CD4-positive, alpha-beta T cell treated with Interleukin-6 for 4 hours (primary cell): Measurements from ENCODE around the gene MAP4.
"Not testable (repeated sequence)": the region's sequence is repeated elsewhere in the genome, so short reads cannot be mapped to it uniquely, and the experiment has no call there.

Experiments used
- DNase-seq: peaks from one replicate; pipeline ENCODE4 v3.0.0-alpha.2; 2020; ENCODE audit warnings: mixed read lengths

Gene MAP4

GRCh38 chr3:48013288-48013980 is 2.8 kb downstream of the MAP4 start:
- no peak for DNase-seq

- DNase-seq = no peak
These were observed 3.6 kb downstream of the MAP4 start for GRCh38 chr3:48012659-48013058.

GRCh38 chr3:48008066-48008465 is 8.2 kb downstream of the MAP4 start:
- not testable (repeated sequence) for DNase-seq

- not testable (repeated sequence) for DNase-seq
These were observed 8.9 kb downstream of the MAP4 start for GRCh38 chr3:48007361-48007760.

GRCh38 chr3:48006794-48007193 is 9.4 kb downstream of the MAP4 start:
- not testable (repeated sequence) for DNase-seq

GRCh38 chr3:48004694-48005093 is 11.5 kb downstream of the MAP4 start:
- no peak for DNase-seq

GRCh38 chr3:48002787-48003186 is 13.4 kb downstream of the MAP4 start:
- no peak for DNase-seq

GRCh38 chr3:48001991-48002390 is 14.2 kb downstream of the MAP4 start:
- DNase-seq = no peak

GRCh38 chr3:48000212-48000611 is 16.0 kb downstream of the MAP4 start:
- no peak for DNase-seq

- DNase-seq = no peak
These were observed 19.8 kb downstream of the MAP4 start for GRCh38 chr3:47996440-47996839.

GRCh38 chr3:47994180-47994579 is 22.0 kb downstream of the MAP4 start:
- no peak for DNase-seq

- no peak for DNase-seq
These were observed 24.9 kb downstream of the MAP4 start for GRCh38 chr3:47991341-47991740.

GRCh38 chr3:47989981-47990440 is 26.2 kb downstream of the MAP4 start:
- DNase-seq = peak; percentile 78

GRCh38 chr3:47985381-47985780 is 30.8 kb downstream of the MAP4 start:
- no peak for DNase-seq

- no peak for DNase-seq
These were observed 32.0 kb downstream of the MAP4 start for GRCh38 chr3:47984075-47984728.

GRCh38 chr3:47980795-47981194 is 35.4 kb downstream of the MAP4 start:
- no peak for DNase-seq

- no peak for DNase-seq
These were observed 37.1 kb downstream of the MAP4 start for GRCh38 chr3:47979070-47979469.

- no peak for DNase-seq
These were observed 37.8 kb downstream of the MAP4 start for GRCh38 chr3:47978386-47978785.

- no peak for DNase-seq
These were observed 40.0 kb downstream of the MAP4 start for GRCh38 chr3:47976135-47976732.

- no peak for DNase-seq
These were observed 41.2 kb downstream of the MAP4 start for GRCh38 chr3:47974974-47975470.

- no peak for DNase-seq
These were observed 45.1 kb downstream of the MAP4 start for GRCh38 chr3:47971081-47971480.

GRCh38 chr3:47964740-47965139 is 51.5 kb downstream of the MAP4 start:
- no peak for DNase-seq

- peak; percentile 33 for DNase-seq
These were observed 54.2 kb downstream of the MAP4 start for GRCh38 chr3:47961815-47962606.
